Measurements from ENCODE around the gene ERO1A.

Gene ERO1A

DNA sequence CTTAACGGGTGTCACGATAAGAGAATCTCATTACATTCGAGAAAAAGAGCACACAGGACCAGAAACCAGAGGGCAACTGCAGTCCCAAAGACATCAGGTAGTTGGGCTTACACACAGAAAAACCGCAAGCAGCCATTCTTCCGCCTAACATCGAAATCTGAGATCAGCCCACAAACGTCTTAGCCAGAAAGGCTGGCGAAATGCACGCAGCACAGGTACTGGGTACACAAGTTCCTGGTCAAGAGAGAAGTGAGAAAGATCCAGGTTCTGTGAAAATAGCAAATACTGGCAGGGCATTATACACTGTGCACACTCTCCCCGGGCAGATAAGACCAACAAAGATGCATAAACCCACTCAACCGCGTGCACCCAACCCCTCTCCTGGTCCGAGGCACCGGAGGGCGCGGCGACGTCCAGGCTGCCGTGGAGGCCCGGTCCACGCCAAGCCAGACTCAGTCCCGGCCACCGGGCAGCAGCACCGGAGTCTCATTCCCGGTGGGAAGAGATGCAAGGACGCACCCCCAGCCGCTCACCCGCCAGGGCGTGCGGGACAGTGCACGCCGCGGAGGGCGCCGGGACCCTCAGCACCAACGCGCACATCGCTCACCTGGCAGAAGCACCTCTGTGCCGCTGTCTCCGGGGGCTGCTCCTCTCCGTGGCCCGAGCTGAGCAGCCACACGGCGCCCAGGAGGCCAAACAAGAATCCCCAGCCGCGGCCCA is 437 bp downstream of the ERO1A start (continued):
- TF ChIP-seq, protein P1, sequence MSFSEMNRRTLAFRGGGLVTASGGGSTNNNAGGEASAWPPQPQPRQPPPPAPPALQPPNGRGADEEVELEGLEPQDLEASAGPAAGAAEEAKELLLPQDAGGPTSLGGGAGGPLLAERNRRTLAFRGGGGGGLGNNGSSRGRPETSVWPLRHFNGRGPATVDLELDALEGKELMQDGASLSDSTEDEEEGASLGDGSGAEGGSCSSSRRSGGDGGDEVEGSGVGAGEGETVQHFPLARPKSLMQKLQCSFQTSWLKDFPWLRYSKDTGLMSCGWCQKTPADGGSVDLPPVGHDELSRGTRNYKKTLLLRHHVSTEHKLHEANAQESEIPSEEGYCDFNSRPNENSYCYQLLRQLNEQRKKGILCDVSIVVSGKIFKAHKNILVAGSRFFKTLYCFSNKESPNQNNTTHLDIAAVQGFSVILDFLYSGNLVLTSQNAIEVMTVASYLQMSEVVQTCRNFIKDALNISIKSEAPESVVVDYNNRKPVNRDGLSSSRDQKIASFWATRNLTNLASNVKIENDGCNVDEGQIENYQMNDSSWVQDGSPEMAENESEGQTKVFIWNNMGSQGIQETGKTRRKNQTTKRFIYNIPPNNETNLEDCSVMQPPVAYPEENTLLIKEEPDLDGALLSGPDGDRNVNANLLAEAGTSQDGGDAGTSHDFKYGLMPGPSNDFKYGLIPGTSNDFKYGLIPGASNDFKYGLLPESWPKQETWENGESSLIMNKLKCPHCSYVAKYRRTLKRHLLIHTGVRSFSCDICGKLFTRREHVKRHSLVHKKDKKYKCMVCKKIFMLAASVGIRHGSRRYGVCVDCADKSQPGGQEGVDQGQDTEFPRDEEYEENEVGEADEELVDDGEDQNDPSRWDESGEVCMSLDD (tag by site-specific recombination; IDR thresholded peaks at IDR 0.05): peak; percentile 43; the same call in 1 of the 2 replicates
- TF ChIP-seq, protein P2, sequence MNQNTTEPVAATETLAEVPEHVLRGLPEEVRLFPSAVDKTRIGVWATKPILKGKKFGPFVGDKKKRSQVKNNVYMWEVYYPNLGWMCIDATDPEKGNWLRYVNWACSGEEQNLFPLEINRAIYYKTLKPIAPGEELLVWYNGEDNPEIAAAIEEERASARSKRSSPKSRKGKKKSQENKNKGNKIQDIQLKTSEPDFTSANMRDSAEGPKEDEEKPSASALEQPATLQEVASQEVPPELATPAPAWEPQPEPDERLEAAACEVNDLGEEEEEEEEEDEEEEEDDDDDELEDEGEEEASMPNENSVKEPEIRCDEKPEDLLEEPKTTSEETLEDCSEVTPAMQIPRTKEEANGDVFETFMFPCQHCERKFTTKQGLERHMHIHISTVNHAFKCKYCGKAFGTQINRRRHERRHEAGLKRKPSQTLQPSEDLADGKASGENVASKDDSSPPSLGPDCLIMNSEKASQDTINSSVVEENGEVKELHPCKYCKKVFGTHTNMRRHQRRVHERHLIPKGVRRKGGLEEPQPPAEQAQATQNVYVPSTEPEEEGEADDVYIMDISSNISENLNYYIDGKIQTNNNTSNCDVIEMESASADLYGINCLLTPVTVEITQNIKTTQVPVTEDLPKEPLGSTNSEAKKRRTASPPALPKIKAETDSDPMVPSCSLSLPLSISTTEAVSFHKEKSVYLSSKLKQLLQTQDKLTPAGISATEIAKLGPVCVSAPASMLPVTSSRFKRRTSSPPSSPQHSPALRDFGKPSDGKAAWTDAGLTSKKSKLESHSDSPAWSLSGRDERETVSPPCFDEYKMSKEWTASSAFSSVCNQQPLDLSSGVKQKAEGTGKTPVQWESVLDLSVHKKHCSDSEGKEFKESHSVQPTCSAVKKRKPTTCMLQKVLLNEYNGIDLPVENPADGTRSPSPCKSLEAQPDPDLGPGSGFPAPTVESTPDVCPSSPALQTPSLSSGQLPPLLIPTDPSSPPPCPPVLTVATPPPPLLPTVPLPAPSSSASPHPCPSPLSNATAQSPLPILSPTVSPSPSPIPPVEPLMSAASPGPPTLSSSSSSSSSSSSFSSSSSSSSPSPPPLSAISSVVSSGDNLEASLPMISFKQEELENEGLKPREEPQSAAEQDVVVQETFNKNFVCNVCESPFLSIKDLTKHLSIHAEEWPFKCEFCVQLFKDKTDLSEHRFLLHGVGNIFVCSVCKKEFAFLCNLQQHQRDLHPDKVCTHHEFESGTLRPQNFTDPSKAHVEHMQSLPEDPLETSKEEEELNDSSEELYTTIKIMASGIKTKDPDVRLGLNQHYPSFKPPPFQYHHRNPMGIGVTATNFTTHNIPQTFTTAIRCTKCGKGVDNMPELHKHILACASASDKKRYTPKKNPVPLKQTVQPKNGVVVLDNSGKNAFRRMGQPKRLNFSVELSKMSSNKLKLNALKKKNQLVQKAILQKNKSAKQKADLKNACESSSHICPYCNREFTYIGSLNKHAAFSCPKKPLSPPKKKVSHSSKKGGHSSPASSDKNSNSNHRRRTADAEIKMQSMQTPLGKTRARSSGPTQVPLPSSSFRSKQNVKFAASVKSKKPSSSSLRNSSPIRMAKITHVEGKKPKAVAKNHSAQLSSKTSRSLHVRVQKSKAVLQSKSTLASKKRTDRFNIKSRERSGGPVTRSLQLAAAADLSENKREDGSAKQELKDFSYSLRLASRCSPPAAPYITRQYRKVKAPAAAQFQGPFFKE (tag by site-specific recombination; IDR thresholded peaks at IDR 0.05; ENCODE audit: borderline replicate concordance): no peak
- no peak for TF ChIP-seq ZSCAN16 (tag by site-specific recombination; IDR thresholded peaks at IDR 0.05)
- peak; percentile 48; the same call in 1 of the 2 replicates for TF ChIP-seq ZNF600 (tag by site-specific recombination; IDR thresholded peaks at IDR 0.05)
- TF ChIP-seq ZNF785 (tag by site-specific recombination; IDR thresholded peaks at IDR 0.05): no peak
- no peak for TF ChIP-seq ZNF16 (tag by site-specific recombination; IDR thresholded peaks at IDR 0.05; ENCODE audit: low read depth)
- no peak for TF ChIP-seq SALL2 (tag by site-specific recombination; IDR thresholded peaks at IDR 0.05; ENCODE audit: borderline replicate concordance)
- TF ChIP-seq SP2 (tag by site-specific recombination; IDR thresholded peaks at IDR 0.05): no peak
- TF ChIP-seq BCL6B (tag by site-specific recombination; IDR thresholded peaks at IDR 0.05): no peak
- TF ChIP-seq, protein P3, sequence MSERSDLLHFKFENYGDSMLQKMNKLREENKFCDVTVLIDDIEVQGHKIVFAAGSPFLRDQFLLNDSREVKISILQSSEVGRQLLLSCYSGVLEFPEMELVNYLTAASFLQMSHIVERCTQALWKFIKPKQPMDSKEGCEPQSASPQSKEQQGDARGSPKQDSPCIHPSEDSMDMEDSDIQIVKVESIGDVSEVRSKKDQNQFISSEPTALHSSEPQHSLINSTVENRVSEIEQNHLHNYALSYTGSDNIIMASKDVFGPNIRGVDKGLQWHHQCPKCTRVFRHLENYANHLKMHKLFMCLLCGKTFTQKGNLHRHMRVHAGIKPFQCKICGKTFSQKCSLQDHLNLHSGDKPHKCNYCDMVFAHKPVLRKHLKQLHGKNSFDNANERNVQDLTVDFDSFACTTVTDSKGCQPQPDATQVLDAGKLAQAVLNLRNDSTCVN (tag by site-specific recombination; optimal IDR thresholded peaks at IDR 0.05): peak; percentile 89
- no peak for TF ChIP-seq ZNF24 (tag by site-specific recombination; IDR thresholded peaks at IDR 0.05)
- no peak for TF ChIP-seq ZNF610 (tag by site-specific recombination; IDR thresholded peaks at IDR 0.05; ENCODE audit: borderline replicate concordance)
- TF ChIP-seq ZNF155 (tag by site-specific recombination; IDR thresholded peaks at IDR 0.05): no peak
- no peak for TF ChIP-seq ZNF211 (tag by site-specific recombination; IDR thresholded peaks at IDR 0.05; ENCODE audit: low read depth)
- TF ChIP-seq ZFP41 (tag by site-specific recombination; IDR thresholded peaks at IDR 0.05; ENCODE audit: borderline replicate concordance): no peak
- no peak; the same call in 1 of the 2 replicates for TF ChIP-seq GLIS1 (tag by site-specific recombination; IDR thresholded peaks at IDR 0.05)
- TF ChIP-seq ZBTB8A (tag by site-specific recombination; IDR thresholded peaks at IDR 0.05): peak; percentile 59
- no peak for TF ChIP-seq ZNF501 (tag by site-specific recombination; IDR thresholded peaks at IDR 0.05)
- TF ChIP-seq KLF9 (tag by site-specific recombination; IDR thresholded peaks at IDR 0.05; ENCODE audit: low read depth): 0 out of 2 replicates have a peak, but pooled peaks have one; percentile 13
- TF ChIP-seq ZNF513 (tag by site-specific recombination; IDR thresholded peaks at IDR 0.05): no peak
- TF ChIP-seq ZNF843 (tag by site-specific recombination; IDR thresholded peaks at IDR 0.05): no peak
- TF ChIP-seq, protein P4, sequence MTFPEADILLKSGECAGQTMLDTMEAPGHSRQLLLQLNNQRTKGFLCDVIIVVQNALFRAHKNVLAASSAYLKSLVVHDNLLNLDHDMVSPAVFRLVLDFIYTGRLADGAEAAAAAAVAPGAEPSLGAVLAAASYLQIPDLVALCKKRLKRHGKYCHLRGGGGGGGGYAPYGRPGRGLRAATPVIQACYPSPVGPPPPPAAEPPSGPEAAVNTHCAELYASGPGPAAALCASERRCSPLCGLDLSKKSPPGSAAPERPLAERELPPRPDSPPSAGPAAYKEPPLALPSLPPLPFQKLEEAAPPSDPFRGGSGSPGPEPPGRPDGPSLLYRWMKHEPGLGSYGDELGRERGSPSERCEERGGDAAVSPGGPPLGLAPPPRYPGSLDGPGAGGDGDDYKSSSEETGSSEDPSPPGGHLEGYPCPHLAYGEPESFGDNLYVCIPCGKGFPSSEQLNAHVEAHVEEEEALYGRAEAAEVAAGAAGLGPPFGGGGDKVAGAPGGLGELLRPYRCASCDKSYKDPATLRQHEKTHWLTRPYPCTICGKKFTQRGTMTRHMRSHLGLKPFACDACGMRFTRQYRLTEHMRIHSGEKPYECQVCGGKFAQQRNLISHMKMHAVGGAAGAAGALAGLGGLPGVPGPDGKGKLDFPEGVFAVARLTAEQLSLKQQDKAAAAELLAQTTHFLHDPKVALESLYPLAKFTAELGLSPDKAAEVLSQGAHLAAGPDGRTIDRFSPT (tag by site-specific recombination; IDR thresholded peaks at IDR 0.05): no peak
- TF ChIP-seq, protein P5, sequence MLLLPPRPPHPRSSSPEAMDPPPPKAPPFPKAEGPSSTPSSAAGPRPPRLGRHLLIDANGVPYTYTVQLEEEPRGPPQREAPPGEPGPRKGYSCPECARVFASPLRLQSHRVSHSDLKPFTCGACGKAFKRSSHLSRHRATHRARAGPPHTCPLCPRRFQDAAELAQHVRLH (tag by site-specific recombination; IDR thresholded peaks at IDR 0.05): no peak

All from HEK293 (cell line).